B cell (primary cell): Measurements from ENCODE around the gene MAP4K1.
"Not testable (repeated sequence)": the region's sequence is repeated elsewhere in the genome, so short reads cannot be mapped to it uniquely, and the experiment has no call there.

ENCODE experiments used
- CTCF ChIP-seq: fragments of 200-600 bp; IDR thresholded peaks from one replicate; pipeline ENCODE4 v1.8.0; 2022; ENCODE audit warnings: antibody characterized with exemption, mild to moderate bottlenecking
- EZH2 ChIP-seq: IDR thresholded peaks from 2 replicates; pipeline ENCODE4 v1.6.1; 2012; ENCODE audit warnings: borderline replicate concordance, low read depth, mild to moderate bottlenecking, moderate library complexity, low read length; ENCODE audit not compliant: insufficient read depth, poor library complexity, severe bottlenecking

GRCh38 chr19:38579304-38579703, 38.4 kb downstream of the MAP4K1 start:
- TF ChIP-seq CTCF, EZH2: not testable (repeated sequence)
